CD4-positive, alpha-beta T cell treated with Interleukin-17A for 1 hour (primary cell): Measurements from ENCODE around the gene GALNT18.

ENCODE experiments used
- DNase-seq: peaks from one replicate; pipeline ENCODE4 v3.0.0-alpha.2; 2020

Gene GALNT18

GRCh38 chr11:11525283-11525682 is 96.5 kb downstream of the GALNT18 start:
- no peak for DNase-seq

GRCh38 chr11:11524436-11525061 is 97.3 kb downstream of the GALNT18 start:
- no peak for DNase-seq

GRCh38 chr11:11522591-11522990 is 99.2 kb downstream of the GALNT18 start:
- DNase-seq, result no peak

- no peak for DNase-seq
These were observed 100.4 kb downstream of the GALNT18 start for GRCh38 chr11:11521306-11522002.

GRCh38 chr11:11520231-11521015 is 101.4 kb downstream of the GALNT18 start:
- DNase-seq, result no peak

GRCh38 chr11:11519184-11519583 is 102.6 kb downstream of the GALNT18 start:
- DNase-seq, result no peak

GRCh38 chr11:11514246-11514645 is 107.6 kb downstream of the GALNT18 start:
- DNase-seq, result no peak

GRCh38 chr11:11513422-11513821 is 108.4 kb downstream of the GALNT18 start:
- DNase-seq, result no peak

GRCh38 chr11:11512929-11513328 is 108.9 kb downstream of the GALNT18 start:
- no peak for DNase-seq

- DNase-seq, result no peak
These were observed 109.3 kb downstream of the GALNT18 start for GRCh38 chr11:11512502-11512901.

GRCh38 chr11:11512090-11512489 is 109.7 kb downstream of the GALNT18 start:
- DNase-seq, result no peak

GRCh38 chr11:11510939-11511338 is 110.9 kb downstream of the GALNT18 start:
- DNase-seq, result no peak

- no peak for DNase-seq
These were observed 116.1 kb downstream of the GALNT18 start for GRCh38 chr11:11505692-11506091.

- no peak for DNase-seq
These were observed 116.6 kb downstream of the GALNT18 start for GRCh38 chr11:11505190-11505589.

- DNase-seq, result no peak
These were observed 117.7 kb downstream of the GALNT18 start for GRCh38 chr11:11504071-11504470.

GRCh38 chr11:11502263-11502861 is 119.4 kb downstream of the GALNT18 start:
- no peak for DNase-seq

- no peak for DNase-seq
These were observed 120.1 kb downstream of the GALNT18 start for GRCh38 chr11:11501546-11502262.

GRCh38 chr11:11500744-11501487 is 120.9 kb downstream of the GALNT18 start:
- no peak for DNase-seq

- DNase-seq, result no peak
These were observed 122.5 kb downstream of the GALNT18 start for GRCh38 chr11:11499300-11499699.

GRCh38 chr11:11498195-11498594 is 123.6 kb downstream of the GALNT18 start:
- DNase-seq, result no peak

- no peak for DNase-seq
These were observed 124.9 kb downstream of the GALNT18 start for GRCh38 chr11:11496879-11497278.

- DNase-seq, result no peak
These were observed 127.5 kb downstream of the GALNT18 start for GRCh38 chr11:11494348-11494747.
